ENCODE data around the gene NUP210L.

GRCh38 chr1:154137888-154138287, 17.0 kb downstream of the NUP210L start:
- no peak for TF ChIP-seq POLR2AphosphoS5 (IDR thresholded peaks at IDR 0.05; ENCODE audit: low read depth)
- TF ChIP-seq CTCF (IDR thresholded peaks at IDR 0.05; ENCODE audit: insufficient read depth, low read length) = no peak
